ENCODE results near the gene ITGA11.

The ITGA11 gene

GRCh38 chr15:68445351-68445750 lies 13.4 kb upstream of the ITGA11 start:
- DNase-seq: no peak

- DNase-seq: no peak
Observed at GRCh38 chr15:68444336-68444735, 12.4 kb upstream of the ITGA11 start.

- DNase-seq: no peak
Observed at GRCh38 chr15:68442903-68443302, 10.9 kb upstream of the ITGA11 start.

- DNase-seq: no peak
Observed at GRCh38 chr15:68442041-68442440, 10.1 kb upstream of the ITGA11 start.

GRCh38 chr15:68441045-68441743 lies 9.2 kb upstream of the ITGA11 start:
- peak; percentile 8 for DNase-seq

GRCh38 chr15:68440136-68440535 lies 8.2 kb upstream of the ITGA11 start:
- DNase-seq: no peak

- no peak for DNase-seq
Observed at GRCh38 chr15:68439506-68439905, 7.5 kb upstream of the ITGA11 start.

GRCh38 chr15:68436680-68437079 lies 4.7 kb upstream of the ITGA11 start:
- no peak for DNase-seq

- no peak for DNase-seq
Observed at GRCh38 chr15:68435966-68436365, 4.0 kb upstream of the ITGA11 start.

GRCh38 chr15:68434021-68434420 lies 2.1 kb upstream of the ITGA11 start:
- DNase-seq: no peak

- no peak for DNase-seq
Observed at GRCh38 chr15:68433551-68433950, 1.6 kb upstream of the ITGA11 start.

- DNase-seq: no peak
Observed at GRCh38 chr15:68432441-68433064, 590 bp upstream of the ITGA11 start.

GRCh38 chr15:68431037-68431791 lies 749 bp downstream of the ITGA11 start:
- no peak for DNase-seq

GRCh38 chr15:68430471-68431036 lies 1.4 kb downstream of the ITGA11 start:
- no peak for DNase-seq

- no peak for DNase-seq
Observed at GRCh38 chr15:68429691-68430470, 2.1 kb downstream of the ITGA11 start.

GRCh38 chr15:68428431-68428940 lies 3.5 kb downstream of the ITGA11 start:
- no peak for DNase-seq

GRCh38 chr15:68427963-68428362 lies 4.0 kb downstream of the ITGA11 start:
- DNase-seq: no peak

- DNase-seq: no peak
Observed at GRCh38 chr15:68427366-68427765, 4.6 kb downstream of the ITGA11 start.

- DNase-seq: no peak
Observed at GRCh38 chr15:68426116-68426515, 5.8 kb downstream of the ITGA11 start.

- DNase-seq: no peak
Observed at GRCh38 chr15:68425428-68426060, 6.4 kb downstream of the ITGA11 start.

GRCh38 chr15:68424754-68425390 lies 7.1 kb downstream of the ITGA11 start:
- no peak for DNase-seq

All from inflammatory macrophage (primary cell).